ENCODE measurements around the gene TMEM53. TPM values are rescaled to one million over a fixed set of nuclear protein-coding genes. Genes with fewer than 3 reads are reported as not detected.
A peak's percentile ranks its signal among the peaks of the same experiment; 100 is the strongest.

TMEM53 gene
- total RNA-seq, 1 experiment from 2014 or later = 4.2 TPM

DNA sequence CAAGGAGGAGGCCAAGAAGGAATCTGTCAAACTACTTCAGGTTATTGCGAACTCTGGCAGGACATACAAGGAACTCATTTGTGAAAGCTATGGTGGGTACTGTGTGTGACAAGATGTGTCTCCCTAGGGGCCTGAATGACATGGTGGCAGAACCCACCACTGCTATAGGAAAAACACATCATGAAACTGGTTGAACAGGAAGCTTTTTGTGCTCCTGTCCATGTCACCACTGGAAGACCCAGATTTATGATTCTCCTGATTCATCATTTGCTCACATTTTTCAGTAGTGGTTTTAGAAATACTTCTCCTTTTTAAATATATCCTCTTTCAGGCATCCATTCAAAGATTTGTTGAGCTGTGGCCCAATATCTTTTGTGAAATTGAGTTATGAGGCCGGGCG, 23.9 kb upstream of the TMEM53 start:
- no peak for DNase-seq (ENCODE audit: low read depth)

GRCh38 chr1:44696789-44697345, 22.6 kb upstream of the TMEM53 start:
- DNase-seq (ENCODE audit: low read depth) = no peak

GRCh38 chr1:44696101-44696500, 21.8 kb upstream of the TMEM53 start:
- no peak for DNase-seq (ENCODE audit: low read depth)

GRCh38 chr1:44695671-44696070, 21.4 kb upstream of the TMEM53 start:
- DNase-seq (ENCODE audit: low read depth) = no peak

- no peak for DNase-seq (ENCODE audit: low read depth)
These were observed 20.7 kb upstream of the TMEM53 start for GRCh38 chr1:44694863-44695478.

DNA sequence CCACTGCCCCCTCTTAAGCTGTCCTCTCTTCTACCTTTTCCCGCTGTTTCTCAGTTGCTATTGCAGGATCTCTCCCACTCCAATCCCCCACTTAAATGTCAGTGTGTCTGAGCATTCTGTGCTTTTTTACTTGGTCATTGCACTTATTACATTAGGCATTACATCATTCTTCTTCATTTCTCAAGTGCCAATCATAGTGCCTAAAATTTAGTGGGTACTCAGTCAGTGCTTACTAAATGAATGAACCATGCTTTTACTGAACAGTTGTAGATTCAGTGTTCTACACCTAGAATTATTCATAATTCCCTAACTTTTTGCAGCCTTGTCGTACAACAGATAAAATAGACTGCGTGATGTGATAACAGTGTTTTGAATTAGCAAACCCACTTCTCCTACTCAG, 19.6 kb upstream of the TMEM53 start:
- DNase-seq (ENCODE audit: low read depth) = no peak

- DNase-seq (ENCODE audit: low read depth) = no peak
These were observed 18.9 kb upstream of the TMEM53 start for GRCh38 chr1:44693159-44693558.

DNA sequence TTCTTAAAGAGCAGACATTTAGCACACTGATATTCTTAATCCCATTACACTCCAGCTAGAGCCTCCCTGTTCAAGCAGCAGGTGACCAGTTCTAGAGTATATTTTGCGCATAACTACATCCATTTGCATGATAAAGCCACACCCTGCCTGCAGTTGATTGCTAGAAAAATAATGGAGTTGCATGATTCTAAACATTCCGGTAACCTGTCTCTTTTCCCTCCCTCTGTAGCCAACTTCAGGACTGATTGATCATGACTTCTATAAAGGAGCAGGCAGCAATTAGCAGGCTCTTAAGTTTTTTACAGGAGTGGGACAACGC, 15.1 kb upstream of the TMEM53 start:
- no peak for DNase-seq (ENCODE audit: low read depth)

DNA sequence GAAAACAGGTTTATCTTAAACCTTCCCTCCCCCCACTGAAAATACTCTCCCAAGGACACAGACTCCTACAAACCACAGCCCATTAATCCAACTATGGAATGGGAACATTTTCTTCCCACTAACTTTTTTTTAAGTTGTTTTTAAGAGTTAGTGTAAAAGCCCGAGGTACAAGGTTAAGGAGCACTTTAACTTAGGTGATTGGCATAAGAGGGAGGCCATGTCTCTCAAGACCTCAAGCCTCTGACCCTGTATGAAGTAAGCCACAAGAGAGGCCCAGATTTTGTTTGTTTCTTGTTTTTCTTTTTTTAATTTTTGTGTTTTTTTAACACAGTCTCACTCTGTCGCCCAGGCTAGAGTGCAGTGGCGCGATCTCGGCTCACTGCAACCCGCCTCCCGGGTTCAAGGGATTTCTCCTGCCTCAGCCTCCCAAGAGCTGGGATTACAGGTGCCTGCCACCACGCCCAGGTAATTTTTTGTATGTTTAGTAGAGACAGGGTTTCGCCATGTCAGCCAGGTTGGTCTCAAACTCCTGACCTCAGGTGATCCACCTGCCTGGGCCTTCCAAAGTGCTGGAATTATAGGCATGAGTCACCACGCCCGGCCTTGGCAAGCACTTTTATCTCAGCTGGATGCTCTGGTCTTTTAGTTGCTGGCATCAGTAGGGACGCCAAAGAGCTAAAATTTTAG, 14.6 kb upstream of the TMEM53 start:
- no peak for DNase-seq (ENCODE audit: low read depth)

DNA sequence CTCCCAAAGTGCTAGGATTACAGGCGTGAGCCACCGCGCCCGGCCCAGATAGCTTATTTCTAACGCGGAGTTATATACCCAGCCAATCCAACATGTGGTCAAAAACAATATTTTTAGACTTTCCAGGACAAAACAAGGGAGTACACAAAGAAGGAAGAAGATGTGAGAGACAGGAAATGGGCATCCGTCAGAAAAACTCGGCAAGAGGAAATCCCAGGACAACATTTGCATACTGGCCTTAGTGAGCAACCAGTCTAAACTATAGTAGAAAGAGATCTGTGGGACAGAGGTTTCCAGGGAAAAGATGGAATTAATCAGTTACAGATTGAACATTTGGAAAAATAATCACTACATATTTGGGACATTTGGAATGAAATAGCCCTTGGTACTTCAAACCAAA, 11.6 kb upstream of the TMEM53 start:
- DNase-seq (ENCODE audit: low read depth) = no peak

DNA sequence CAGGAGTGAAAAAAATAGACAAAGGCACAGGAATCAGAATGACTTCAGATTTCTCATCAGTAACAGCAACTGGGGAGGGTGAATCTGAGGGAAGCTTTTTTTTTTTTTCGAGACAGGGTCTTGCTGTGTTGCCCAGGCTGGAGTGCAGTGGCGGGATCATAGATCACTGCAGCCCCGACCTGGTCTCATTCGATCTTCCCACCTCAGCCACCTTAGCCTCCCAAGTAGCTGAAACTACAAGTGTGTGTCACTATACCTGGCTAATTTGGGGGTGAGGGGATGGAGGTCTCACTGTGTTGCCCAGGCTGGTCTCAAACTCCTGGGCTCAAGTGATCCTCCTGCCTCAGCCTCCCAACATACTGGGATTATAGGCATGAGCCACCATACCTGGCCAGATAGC, 10.9 kb upstream of the TMEM53 start:
- no peak for DNase-seq (ENCODE audit: low read depth)

DNA sequence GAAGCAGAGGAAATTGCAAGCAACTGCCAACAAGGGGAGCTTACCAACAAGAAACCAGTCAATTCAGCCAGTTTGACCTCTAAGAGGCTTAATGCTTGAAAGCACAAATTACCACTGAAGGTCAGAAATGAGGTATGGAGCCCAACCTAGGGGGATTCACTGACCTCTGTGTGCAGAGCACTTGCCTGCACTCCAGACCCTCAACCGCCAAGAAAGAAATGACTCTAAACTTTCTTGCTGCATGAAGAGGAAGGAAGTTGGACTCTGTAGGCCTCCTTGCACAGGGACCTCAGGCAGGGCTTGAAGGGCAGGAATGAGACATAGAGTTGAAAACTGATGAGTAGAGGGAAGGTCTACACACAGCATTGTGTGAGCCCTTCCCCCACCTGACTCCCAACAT, 10.2 kb upstream of the TMEM53 start:
- no peak for DNase-seq (ENCODE audit: low read depth)

DNA sequence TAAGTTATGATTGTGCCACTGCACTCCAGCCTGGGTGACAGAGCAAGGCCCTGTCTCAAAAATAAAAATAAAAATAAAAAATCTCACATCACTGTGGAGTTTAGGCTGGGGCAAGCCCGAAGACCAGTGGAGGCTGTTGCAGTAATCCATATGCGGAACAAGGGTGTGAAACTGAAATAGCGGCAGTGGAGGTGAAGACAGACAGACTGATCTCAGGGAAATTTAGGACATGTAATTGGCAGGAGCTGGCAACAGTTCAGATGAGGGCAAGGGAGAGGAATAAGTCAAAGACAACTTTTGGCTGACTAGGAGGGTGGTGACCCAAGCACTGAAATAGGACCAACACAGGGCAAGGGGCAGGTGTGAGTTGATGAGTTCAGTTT, 8.6 kb upstream of the TMEM53 start:
- no peak for DNase-seq (ENCODE audit: low read depth)

DNA sequence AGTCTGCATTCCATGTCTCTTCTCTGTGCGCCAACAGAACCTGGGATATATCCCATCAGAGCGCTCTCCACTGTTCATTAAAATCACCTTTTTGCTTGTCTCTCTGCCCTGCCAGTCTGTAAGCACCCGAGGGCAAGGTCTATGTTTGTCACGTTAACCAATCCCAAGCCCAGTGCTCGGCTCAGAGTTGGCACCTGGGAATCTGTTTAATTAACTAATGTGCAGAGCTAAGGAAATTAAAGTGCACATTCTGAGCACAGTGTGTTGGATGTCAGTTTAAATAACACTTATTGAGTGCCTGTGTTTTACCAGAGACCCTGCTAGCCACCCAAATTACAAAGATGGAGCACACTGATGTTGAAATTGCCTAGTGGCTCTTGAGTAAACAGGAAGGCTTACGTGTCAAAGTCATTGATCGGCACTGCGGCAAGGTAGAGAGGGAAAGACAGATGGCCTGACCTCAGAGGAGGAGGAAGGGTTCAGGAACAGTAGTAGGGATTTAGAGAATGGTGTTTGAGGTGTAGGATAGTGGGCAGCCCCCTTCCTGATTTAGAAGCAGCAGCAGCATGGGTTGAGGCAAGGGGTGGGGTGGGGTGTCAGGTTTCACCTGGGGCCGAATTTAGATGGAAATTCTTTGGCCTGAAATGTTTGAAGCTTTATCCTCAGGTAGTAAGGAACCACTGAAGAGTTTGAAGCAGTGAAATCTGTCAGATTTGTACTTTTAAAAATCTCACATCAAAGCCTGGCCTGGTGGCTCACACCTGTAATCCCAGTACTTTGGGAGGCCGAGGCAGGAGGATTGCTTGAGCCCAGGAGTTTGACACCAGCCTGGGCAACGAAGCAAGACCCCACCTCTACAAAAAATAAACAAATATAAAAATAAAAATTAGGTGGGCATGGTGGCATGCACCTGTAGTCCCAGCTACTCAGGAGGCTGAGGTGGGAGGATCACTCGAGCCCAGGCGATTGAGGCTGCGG, 7.9 kb upstream of the TMEM53 start:
- no peak for DNase-seq (ENCODE audit: low read depth)

DNA sequence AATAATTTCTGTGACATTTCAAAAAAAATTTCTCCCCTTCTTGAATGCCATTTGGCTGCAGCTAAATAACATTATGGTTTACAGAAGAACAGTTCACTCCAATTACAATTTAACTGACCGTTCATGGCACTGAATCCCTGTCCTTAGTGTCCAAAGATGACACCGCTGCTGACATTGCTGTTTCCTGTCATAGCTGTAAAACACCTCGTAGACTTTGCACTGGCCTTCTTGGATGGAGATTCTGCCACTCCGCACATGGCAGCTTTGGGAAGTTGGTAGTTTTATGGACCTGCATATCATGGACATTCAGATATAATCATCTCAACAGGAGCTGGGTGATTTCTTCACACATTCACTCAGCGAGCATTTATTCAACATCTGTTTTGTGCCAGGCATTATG, 5.2 kb upstream of the TMEM53 start:
- DNase-seq (ENCODE audit: low read depth) = no peak

DNA sequence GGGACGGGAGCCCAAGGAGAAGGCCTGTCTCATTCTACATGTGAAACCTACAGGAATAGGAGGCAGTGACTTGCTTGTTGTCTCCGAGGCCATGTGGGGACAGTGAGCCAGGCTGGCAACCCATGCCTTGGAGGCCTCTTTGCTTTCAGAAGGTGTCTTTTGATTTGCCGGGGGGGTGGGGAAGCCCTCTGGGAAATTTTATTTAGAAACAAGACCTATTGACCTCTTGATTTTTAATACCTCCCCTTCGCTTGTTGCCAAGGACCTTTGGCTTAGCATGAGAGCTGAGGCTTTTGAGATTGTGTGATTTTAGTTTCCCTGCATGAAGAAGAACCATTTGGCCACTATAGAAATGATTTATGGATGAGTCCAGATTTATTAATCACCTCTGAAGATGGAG, 4.3 kb upstream of the TMEM53 start:
- DNase-seq (ENCODE audit: low read depth) = no peak

- no peak for DNase-seq (ENCODE audit: low read depth)
These were observed 3.8 kb upstream of the TMEM53 start for GRCh38 chr1:44678120-44678519.

GRCh38 chr1:44677201-44677766, 3.0 kb upstream of the TMEM53 start:
- peak; percentile 57 for DNase-seq (ENCODE audit: low read depth)

DNA sequence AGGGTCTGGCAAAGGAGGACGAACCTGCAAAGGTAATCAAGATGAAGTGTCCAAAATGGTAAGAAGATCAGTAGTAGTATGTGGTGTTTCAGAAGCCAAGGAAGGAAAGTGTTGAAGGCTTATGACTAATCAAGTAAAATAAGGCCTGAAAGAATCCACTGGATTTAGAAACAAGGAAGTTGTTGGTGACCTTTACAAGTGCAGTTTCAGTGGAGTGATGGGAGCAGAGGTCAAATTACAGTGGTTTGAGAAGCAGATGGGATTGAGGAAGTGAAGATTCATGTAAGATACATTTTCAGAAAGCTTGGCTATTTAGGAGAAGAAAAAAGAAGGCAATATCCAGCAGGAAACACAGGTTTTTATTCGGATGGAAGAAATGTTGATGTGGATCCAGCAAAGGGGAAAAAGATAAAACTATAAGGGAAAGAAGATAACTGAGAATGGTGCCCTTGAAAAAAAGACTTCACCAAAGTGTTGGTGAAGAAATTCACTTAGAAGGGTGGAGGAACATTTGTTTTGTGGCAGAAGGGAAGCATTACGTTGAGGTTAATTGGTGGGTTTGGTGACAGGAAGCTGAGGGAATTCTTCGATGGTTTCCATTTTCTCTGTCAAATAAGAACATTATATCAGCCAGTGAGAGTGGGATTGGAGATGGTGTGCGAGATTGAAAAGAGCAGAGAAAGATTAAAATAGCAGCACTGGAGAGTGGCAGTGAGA, 2.4 kb upstream of the TMEM53 start:
- DNase-seq (ENCODE audit: low read depth) = peak; percentile 83

DNA sequence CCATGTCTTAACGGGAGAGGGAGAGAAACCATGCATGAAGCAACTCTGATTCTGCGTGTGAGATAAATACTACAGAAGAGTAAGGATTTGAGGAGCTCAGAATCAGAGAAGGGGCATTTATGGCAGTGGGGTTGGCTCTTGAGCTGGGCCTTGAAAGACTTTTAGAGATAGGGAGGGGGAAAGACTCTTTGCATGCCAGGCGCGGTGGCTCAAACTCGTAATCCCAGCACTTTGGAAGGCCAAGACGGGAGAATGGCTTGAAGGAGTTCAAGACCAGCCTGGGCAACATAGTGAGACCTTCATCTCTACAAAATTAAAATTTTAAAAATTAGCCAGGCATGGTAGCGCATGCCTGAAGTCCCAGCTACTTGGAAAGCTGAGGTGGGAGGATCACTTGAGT, 905 bp upstream of the TMEM53 start:
- no peak for DNase-seq (ENCODE audit: low read depth)

- DNase-seq (ENCODE audit: low read depth) = no peak
These were observed 587 bp downstream of the TMEM53 start for GRCh38 chr1:44673675-44674112.
